Prostate gland (tissue), 2 donors: Measurements from ENCODE around the gene APC. TPM values are rescaled to one million over a fixed set of nuclear protein-coding genes. Genes with fewer than 3 reads are reported as not detected.

Source experiments
- DNase-seq: peaks from one replicate; pipeline ENCODE4 v3.0.0-alpha.2; 2019; ENCODE audit warnings: low spot score
- H3K27ac ChIP-seq, 2 donors: fragments of 200-600 bp; sonication (generic); 2 replicates each; pipeline ENCODE4 v1.5.1; 2017 to 2019
- H3K27me3 ChIP-seq: fragments of 200-600 bp; sonication (generic); replicated peaks from 2 replicates; pipeline ENCODE4 v1.5.1; 2019; ENCODE audit not compliant: insufficient read depth
- H3K36me3 ChIP-seq, 2 donors: fragments of 200-600 bp; sonication (generic); 1 replicate in 1 of 2; 2 replicates in 1 of 2; pipeline versions ENCODE4 v1.5.1 to v1.8.1; 2017 to 2019
- H3K4me1 ChIP-seq: fragments of 200-600 bp; sonication (generic); replicated peaks from 2 replicates; pipeline ENCODE4 v1.5.1; 2019
- H3K4me3 ChIP-seq, 2 donors: fragments of 200-600 bp; sonication (generic); 2 replicates each; pipeline ENCODE4 v1.5.1; 2017 to 2019
- H3K9me3 ChIP-seq: fragments of 200-600 bp; sonication (generic); 2 replicates; pipeline ENCODE4 v1.5.1; 2017
- CTCF ChIP-seq, 4 experiments: fragments of 200-600 bp in 2 of 4; fragments of 450-650 bp in 2 of 4; sonication (generic) in 2 of 4; IDR thresholded peaks; 1 replicate in 3 of 4; 2 replicates in 1 of 4; pipeline ENCODE4 v1.5.1; 2016 to 2019; ENCODE audit warnings: antibody characterized with exemption in 4 of 4, mild to moderate bottlenecking in 2 of 4, moderate library complexity in 2 of 4
- POLR2A ChIP-seq: fragments of 450-650 bp; IDR thresholded peaks from one replicate; pipeline ENCODE4 v1.6.1; 2016; ENCODE audit warnings: antibody characterized with exemption, mild to moderate bottlenecking
- POLR2AphosphoS5 ChIP-seq: sonication (generic); formaldehyde crosslinking; IDR thresholded peaks from one replicate; pipeline ENCODE4 v1.6.1; 2017; ENCODE audit warnings: antibody characterized with exemption
- WGBS: methylation state at CpG from one replicate; pipeline ENCODE4 v1.1.5; 2018; 5-methylcytosine and 5-hydroxymethylcytosine counted together
- intact Hi-C: fragments of 100-400 bp; cut with DNase I; formaldehyde crosslinking; loops from one replicate; pipeline ENCODE4 v1.14.2; 2022
- total RNA-seq, 2 donors: library from RNA; depleted of rRNA; stranded (reverse); fragments of >200 nt; gene quantifications; one replicate each; pipeline ENCODE4 v1.1.0, GENCODE V29; 2016

The APC gene
- total RNA-seq, 2 donors from 2014 or later, result 37.6 to 84.1 TPM

GRCh38 chr5:112734597-112734996 is 3.1 kb upstream of the APC start:
- intact Hi-C loops, result no loop called here

GRCh38 chr5:112735702-112736101 is 2.0 kb upstream of the APC start:
- Histone ChIP-seq H3K4me1 (no peaks in the 10 kb centered on the region), H3K27ac (no peak overlapping the region)
- TF ChIP-seq POLR2A, result no peak
- no peak for TF ChIP-seq POLR2AphosphoS5
- no peak for TF ChIP-seq CTCF (IDR thresholded peaks at IDR 0.05)

More at GRCh38 chr5:112734597-112734996, 3.1 kb upstream of the APC start:
- H3K36me3 ChIP-seq, result no peaks in the 10 kb centered on the region
- H3K27ac ChIP-seq, result no peak overlapping the region
- no peaks in the 10 kb centered on the region for H3K9me3 ChIP-seq
- no peaks in the 10 kb centered on the region for H3K27me3 ChIP-seq
- no peaks in the 10 kb centered on the region for H3K4me1 ChIP-seq
- no peak overlapping the region for H3K4me3 ChIP-seq
- DNase-seq, result no peak
- WGBS, result 96% methylated on average over 3 of the region's 3 CpGs
- TF ChIP-seq POLR2A (no peak), POLR2AphosphoS5 (no peak), CTCF (IDR thresholded peaks at IDR 0.05) (no peak)

GRCh38 chr5:112737070-112737462 is 619 bp upstream of the APC start:
- Histone ChIP-seq H3K27ac (no peak overlapping the region), H3K9me3 (no peaks in the 10 kb centered on the region), H3K27me3 (no peaks in the 10 kb centered on the region), H3K36me3 (no peaks in the 10 kb centered on the region), H3K4me1 (no peaks in the 10 kb centered on the region), H3K4me3 (peak overlapping the region; percentile 41 to 45)
- TF ChIP-seq POLR2A, result no peak
- no peak for TF ChIP-seq CTCF (IDR thresholded peaks at IDR 0.05)
- TF ChIP-seq POLR2AphosphoS5, result no peak
- DNase-seq, result no peak
- intact Hi-C loops, result no loop called here
- 26% methylated on average over 3 of the region's 3 CpGs for WGBS

More at GRCh38 chr5:112735702-112736101, 2.0 kb upstream of the APC start:
- intact Hi-C loops, result no loop called here
- DNase-seq, result no peak
- 34% methylated on average over 1 of the region's 1 CpG for WGBS
- Histone ChIP-seq H3K27me3 (no peaks in the 10 kb centered on the region), H3K36me3 (no peaks in the 10 kb centered on the region), H3K9me3 (no peaks in the 10 kb centered on the region), H3K4me3 (no peak overlapping the region)

GRCh38 chr5:112738191-112738560 is 491 bp downstream of the APC start:
- H3K4me1 ChIP-seq, result no peaks in the 10 kb centered on the region
- H3K9me3 ChIP-seq, result no peaks in the 10 kb centered on the region
- H3K36me3 ChIP-seq, result no peaks in the 10 kb centered on the region
- H3K4me3 ChIP-seq, result peak overlapping the region; percentile 41 to 45
- intact Hi-C loops, result no loop called here
- TF ChIP-seq CTCF (IDR thresholded peaks at IDR 0.05) (no peak), POLR2AphosphoS5 (no peak), POLR2A (no peak)
- DNase-seq, result no peak
- no peak overlapping the region for H3K27ac ChIP-seq
- no peaks in the 10 kb centered on the region for H3K27me3 ChIP-seq
- WGBS, result 36% methylated on average over 5 of the region's 5 CpGs

- WGBS, result 88% methylated on average over 3 of the region's 3 CpGs
- H3K4me1 ChIP-seq, result no peaks in the 10 kb centered on the region
- H3K9me3 ChIP-seq, result no peaks in the 10 kb centered on the region
- intact Hi-C loops, result no loop called here
- H3K36me3 ChIP-seq, result no peaks in the 10 kb centered on the region
- TF ChIP-seq POLR2A, result no peak
- no peak for TF ChIP-seq CTCF (IDR thresholded peaks at IDR 0.05)
- TF ChIP-seq POLR2AphosphoS5, result no peak
- DNase-seq, result no peak
- H3K27me3 ChIP-seq, result no peaks in the 10 kb centered on the region
- H3K27ac ChIP-seq, result no peak overlapping the region
- no peak overlapping the region for H3K4me3 ChIP-seq
These were observed 4.7 kb downstream of the APC start for GRCh38 chr5:112742424-112742823.
